HUES64 (cell line): Measurements from ENCODE around the gene RPL11.
A peak's percentile ranks its signal among the peaks of the same experiment; 100 is the strongest.
"Not testable (repeated sequence)": the region's sequence is repeated elsewhere in the genome, so short reads cannot be mapped to it uniquely, and the experiment has no call there.

Experiments
- H3K27ac ChIP-seq: 2 replicates; pipeline ENCODE4 v1.7.0; 2013; ENCODE audit warnings: low read depth, low read length, inconsistent platforms
- H3K27me3 ChIP-seq: 2 replicates; pipeline ENCODE4 v1.6.1; 2013; ENCODE audit warnings: mild to moderate bottlenecking, low read length; ENCODE audit not compliant: insufficient read depth
- H3K36me3 ChIP-seq: 2 replicates; pipeline ENCODE4 v1.6.1; 2013; ENCODE audit warnings: mild to moderate bottlenecking, low read length; ENCODE audit not compliant: insufficient read depth
- H3K4me1 ChIP-seq: 2 replicates; pipeline ENCODE4 v1.6.1; 2013; ENCODE audit warnings: mild to moderate bottlenecking, low read length, moderate library complexity; ENCODE audit not compliant: insufficient read depth
- H3K4me3 ChIP-seq: 2 replicates; pipeline ENCODE4 v1.5.1; 2013; ENCODE audit warnings: mild to moderate bottlenecking, low read length, moderate library complexity
- H3K9ac ChIP-seq: 2 replicates; pipeline ENCODE4 v1.6.1; 2013; ENCODE audit warnings: mild to moderate bottlenecking, low read depth, low read length
- H3K9me3 ChIP-seq: 2 replicates; pipeline ENCODE4 v1.6.1; 2013; ENCODE audit warnings: low read depth, low read length; ENCODE audit not compliant: insufficient read depth
- WGBS: fragments of 150-250, 120-280 bp; methylation state at CpG from one replicate; pipeline ENCODE4 v1.1.7; 2013; ENCODE audit warnings: missing lambda C conversion rate; 5-methylcytosine and 5-hydroxymethylcytosine counted together

The RPL11 gene

DNA sequence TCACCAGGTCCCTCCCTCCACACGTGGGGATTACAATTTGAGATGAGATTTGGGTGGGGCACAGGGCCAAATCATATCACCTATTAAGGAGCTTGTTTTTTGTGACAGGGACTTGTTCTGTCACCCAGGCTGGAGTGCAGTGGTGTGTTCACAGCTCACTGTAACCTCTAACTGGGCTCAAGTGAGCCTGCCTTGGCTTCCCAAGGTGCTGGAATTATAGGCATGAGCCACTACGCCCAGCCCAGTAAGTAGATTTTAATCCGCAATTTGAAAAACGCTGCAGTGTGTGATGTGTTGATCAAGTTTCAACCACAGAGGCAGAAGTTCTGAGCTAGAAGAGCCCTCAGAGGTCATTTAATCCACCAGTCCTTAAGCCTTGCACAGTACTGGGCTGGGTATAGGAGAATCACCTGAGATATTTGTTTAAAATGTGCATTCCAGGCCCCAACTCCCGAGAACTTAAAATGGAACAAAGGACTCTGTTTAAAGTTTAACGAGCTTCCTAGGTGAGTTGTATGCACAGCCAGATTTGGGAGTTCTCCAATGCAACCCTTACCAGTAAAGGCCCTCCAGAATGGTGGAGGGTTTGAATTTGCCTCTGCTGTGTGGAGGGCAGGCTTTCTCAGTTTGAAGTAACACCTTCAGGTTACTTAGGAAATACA is 13.4 kb downstream of the RPL11 start:
- no peaks in the 10 kb centered on the region for H3K9me3 ChIP-seq
- H3K27me3 ChIP-seq: no peaks in the 10 kb centered on the region
- H3K4me3 ChIP-seq: no peak overlapping the region
- peaks cover 56% of the 10 kb centered on the region for H3K36me3 ChIP-seq
- peak overlapping the region; percentile 35; the same call in 1 of the 2 replicates for H3K27ac ChIP-seq
- WGBS: 93% methylated on average over 6 of the region's 6 CpGs
- no peaks in the 10 kb centered on the region for H3K4me1 ChIP-seq
- H3K9ac ChIP-seq: no peak overlapping the region

DNA sequence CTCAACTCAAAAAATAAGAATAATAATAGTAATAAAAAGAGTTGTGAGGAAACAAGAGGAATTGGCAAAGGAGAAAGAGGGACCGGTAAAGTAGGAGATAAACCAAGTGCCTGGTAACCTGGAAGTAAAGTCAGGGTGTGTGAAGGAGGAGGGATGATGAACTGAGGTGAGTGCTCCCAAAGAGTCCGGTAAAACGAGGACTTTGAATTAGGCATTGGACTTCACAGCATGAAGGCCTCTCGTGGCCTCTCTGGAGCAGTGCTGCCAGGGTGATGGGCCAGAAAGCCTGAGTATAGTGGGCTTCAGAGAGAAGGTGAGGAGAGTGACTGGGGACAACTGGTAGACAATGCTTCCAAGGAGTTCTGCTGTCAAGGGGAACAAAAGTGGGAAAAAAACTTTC is 17.6 kb downstream of the RPL11 start:
- Histone ChIP-seq H3K9ac (no peak overlapping the region), H3K4me1 (no peaks in the 10 kb centered on the region), H3K4me3 (no peak overlapping the region), H3K27ac (no peak overlapping the region), H3K27me3 (no peaks in the 10 kb centered on the region), H3K9me3 (no peaks in the 10 kb centered on the region), H3K36me3 (peaks cover 25% of the 10 kb centered on the region)
- 91% methylated on average over 4 of the region's 4 CpGs for WGBS

DNA sequence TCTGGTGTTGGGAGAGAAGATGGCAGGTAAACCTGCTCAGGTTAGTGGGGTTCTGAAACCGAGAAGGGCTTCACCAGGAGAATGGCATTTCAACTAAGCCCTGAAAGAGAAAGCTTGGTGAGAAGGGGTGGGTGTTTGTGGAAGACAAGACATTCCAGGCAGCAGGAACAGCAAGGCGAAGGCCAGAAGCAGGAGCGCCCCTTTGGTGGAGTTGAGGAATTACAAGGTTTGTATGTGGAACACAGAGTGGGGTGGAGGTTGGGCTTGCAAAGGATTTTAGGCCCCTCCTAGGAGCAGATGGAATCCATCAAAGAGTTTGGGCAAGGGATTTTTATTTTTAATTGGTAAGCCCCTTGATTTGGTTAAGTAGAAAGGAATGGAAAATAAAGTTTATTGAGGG is 26.9 kb downstream of the RPL11 start:
- 14% methylated on average over 3 of the region's 3 CpGs for WGBS

DNA sequence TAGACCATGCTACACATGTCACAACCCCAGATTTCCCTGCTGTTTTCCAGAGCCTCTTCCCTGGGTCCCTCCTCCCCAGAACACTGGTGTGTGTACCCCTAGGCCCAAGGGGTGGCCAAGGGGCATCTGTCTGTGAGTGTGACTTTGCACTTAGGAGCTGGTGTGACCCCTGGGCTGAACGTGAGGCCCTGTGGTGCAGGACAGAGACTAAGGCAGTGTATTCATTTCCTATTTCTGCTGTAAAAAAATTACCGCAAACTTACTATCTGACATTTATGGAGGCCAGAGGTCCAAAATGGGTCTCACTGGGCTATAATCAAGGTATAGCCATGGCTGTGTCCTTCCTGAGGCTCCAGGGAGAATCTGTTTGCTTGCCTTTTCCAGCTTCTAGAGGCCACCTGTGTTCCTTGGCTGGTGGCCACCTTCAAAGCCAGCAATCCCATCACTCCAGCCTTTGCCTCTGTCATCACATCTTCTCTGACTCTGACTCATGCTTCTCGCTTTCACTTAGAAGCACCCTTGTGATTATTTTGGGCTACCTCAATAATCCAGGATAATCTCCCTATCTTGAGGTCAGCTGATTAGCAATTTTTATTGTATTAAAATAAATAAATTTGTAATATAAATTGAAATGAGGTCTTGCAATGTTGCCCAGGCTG is 27.7 kb downstream of the RPL11 start:
- no peaks in the 10 kb centered on the region for H3K27me3 ChIP-seq
- H3K4me1 ChIP-seq: peaks cover 4% of the 10 kb centered on the region; the same call in 1 of the 2 replicates
- 92% methylated on average over 3 of the region's 3 CpGs for WGBS
- H3K9me3 ChIP-seq: no peaks in the 10 kb centered on the region
- H3K36me3 ChIP-seq: no peaks in the 10 kb centered on the region
- no peak overlapping the region for H3K9ac ChIP-seq
- no peak overlapping the region for H3K4me3 ChIP-seq
- no peak overlapping the region for H3K27ac ChIP-seq

More for the DNA sequence above, 26.9 kb downstream of the RPL11 start:
- H3K4me1 ChIP-seq: peaks cover 4% of the 10 kb centered on the region; the same call in 1 of the 2 replicates
- no peaks in the 10 kb centered on the region for H3K36me3 ChIP-seq
- H3K9ac ChIP-seq: no peak overlapping the region
- no peak overlapping the region for H3K27ac ChIP-seq
- no peaks in the 10 kb centered on the region for H3K9me3 ChIP-seq
- no peak overlapping the region for H3K4me3 ChIP-seq
- H3K27me3 ChIP-seq: no peaks in the 10 kb centered on the region

DNA sequence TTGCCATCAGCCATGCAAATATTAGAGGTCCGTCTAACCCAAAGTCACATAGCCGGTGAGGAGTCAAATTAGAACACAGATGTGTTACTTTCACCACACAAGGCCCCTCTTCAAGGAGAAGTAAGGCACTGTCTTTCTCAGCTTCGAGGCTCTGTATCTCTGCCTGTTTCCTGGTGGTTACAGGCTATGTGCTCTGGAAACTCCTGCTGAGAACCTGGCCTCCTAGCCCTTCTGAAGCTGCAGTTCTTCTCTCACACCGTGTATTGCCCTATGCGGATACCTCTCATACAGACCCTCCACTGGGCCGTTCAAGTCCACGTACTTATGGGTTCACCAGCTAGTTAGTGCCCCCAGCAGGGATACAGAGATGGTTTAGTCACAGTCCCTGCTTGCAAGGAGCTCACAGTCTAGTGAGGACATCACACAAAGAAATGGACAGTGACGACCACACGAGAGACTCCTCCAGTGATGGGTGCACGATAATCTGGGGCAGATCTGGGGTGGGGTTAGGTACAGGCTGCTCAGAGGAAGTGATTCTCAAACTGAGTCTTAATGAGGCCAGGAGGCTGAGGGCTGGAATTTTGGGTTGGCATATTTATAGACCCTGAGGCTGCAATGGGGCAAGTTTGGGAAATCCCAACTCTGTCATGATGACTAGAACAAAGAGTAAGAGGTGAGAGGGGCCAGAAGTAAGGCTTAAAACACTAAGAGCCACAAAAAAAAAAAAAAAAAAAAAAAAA is 28.8 kb downstream of the RPL11 start:
- Histone ChIP-seq H3K4me1 (peaks cover 4% of the 10 kb centered on the region; the same call in 1 of the 2 replicates), H3K36me3 (no peaks in the 10 kb centered on the region), H3K27me3 (no peaks in the 10 kb centered on the region), H3K9me3 (no peaks in the 10 kb centered on the region), H3K4me3 (no peak overlapping the region), H3K27ac (no peak overlapping the region), H3K9ac (no peak overlapping the region)
- 94% methylated on average over 10 of the region's 10 CpGs for WGBS

DNA sequence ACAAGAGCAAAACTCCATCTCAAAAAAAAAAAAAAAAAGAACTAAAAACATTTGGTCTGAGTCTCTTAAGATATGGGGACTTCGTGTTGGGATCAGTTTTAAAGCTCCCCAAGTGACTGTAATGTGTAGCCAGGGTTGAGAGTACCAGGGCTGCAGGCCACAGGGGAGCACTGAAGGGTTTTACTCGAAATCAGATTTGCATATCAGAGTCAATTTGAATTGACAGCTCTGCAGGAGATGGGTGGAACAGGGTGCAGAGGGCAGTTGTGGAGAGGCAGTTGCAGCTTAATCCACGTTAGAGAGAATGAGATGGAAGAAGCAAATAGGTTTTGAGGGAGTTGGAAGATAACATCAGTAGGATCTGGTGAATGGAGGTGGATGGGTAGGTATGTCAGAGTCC is 31.0 kb downstream of the RPL11 start:
- no peaks in the 10 kb centered on the region for H3K9me3 ChIP-seq
- H3K9ac ChIP-seq: no peak overlapping the region
- H3K27ac ChIP-seq: no peak overlapping the region
- no peaks in the 10 kb centered on the region for H3K27me3 ChIP-seq
- H3K36me3 ChIP-seq: no peaks in the 10 kb centered on the region
- no peak overlapping the region for H3K4me3 ChIP-seq
- peaks cover 4% of the 10 kb centered on the region; the same call in 1 of the 2 replicates for H3K4me1 ChIP-seq
- 85% methylated on average over 3 of the region's 3 CpGs for WGBS

DNA sequence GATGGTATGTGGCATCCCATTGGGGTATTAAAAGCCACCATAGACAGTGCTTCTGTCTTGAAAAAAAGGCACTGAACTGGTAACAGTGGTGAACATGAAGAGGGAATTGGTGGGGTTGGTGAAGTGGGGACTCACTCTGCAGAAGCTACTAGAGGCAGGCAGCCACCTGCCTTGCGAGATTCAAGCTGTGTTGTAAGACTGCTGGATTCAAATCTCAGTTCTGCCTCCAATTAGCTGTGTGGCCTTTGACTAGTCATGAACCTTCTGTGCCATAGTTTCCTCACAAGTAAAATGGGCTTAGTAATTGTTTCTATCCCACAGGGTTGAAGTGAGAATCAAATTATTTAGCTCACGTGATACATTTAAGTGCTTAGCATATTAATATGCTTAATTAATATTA is 35.1 kb downstream of the RPL11 start:
- Histone ChIP-seq H3K27me3 (no peaks in the 10 kb centered on the region), H3K36me3 (no peaks in the 10 kb centered on the region), H3K27ac (no peak overlapping the region), H3K4me1 (no peaks in the 10 kb centered on the region), H3K4me3 (no peak overlapping the region), H3K9ac (no peak overlapping the region), H3K9me3 (no peaks in the 10 kb centered on the region)
- WGBS: 95% methylated on average over 1 of the region's 2 CpGs

DNA sequence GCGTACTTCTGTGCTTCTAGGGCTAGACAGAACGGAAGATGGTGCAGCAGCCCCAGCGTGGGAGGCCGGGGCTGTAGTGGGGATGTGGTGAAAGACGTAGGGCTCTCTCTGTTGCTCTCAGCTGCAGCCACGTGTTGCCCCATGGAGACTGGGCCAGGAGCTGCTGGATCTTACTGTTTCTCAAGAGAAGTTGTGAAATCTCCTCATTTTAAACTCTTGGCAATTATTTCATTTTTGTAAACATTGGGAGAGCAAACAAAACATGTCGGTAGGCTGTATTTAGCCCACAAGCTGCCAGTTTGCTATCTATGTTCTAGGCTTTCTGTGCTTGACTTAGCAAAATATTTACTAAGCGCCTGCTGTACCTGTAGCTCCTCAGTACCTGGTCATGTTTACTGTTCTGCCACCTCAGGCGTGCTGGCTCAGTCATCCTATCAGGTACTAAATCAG is 35.8 kb downstream of the RPL11 start:
- Histone ChIP-seq H3K9ac (no peak overlapping the region), H3K27me3 (no peaks in the 10 kb centered on the region), H3K27ac (no peak overlapping the region), H3K4me3 (no peak overlapping the region), H3K36me3 (no peaks in the 10 kb centered on the region), H3K4me1 (no peaks in the 10 kb centered on the region), H3K9me3 (no peaks in the 10 kb centered on the region)
- 89% methylated on average over 9 of the region's 9 CpGs for WGBS

DNA sequence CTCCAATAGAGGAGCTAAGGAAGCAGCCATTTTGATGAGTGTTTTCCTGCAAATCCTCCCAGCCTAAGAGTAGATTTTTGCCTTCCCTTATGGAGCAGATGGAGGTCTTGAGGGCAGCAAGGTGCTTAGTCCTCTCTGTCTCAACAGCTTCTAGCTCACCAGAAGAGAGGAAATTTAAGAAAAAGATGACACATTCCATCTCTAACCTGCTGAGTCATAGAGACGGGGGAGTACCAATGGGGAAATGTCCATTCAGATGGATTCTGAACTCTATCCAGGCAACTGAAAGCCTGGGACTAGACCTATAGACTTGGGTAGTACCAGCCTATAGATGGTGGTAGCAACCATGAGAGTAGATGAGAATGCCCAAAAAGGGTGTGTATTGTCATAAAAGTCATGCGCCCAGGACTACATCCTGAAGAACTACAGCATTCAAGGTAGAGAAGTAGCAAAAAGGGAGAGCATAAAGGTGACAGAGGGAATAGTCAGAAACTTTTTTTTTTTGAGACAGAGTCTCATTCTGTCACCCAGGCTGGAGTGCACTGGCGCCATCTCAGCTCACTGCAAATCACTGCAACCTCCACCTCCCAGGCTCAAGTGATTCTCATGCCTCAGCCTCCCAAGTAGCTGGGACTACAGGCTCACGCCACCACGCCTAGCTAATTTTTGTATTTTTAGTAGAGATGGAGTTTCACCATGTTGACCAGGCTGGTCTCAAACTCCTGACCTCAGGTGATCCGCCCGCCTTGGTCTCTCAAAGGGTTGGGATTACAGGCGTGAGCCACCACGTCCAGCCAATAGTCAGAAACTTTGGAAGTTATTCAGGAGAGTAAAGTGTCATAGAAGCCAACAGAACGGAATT is 41.0 kb downstream of the RPL11 start:
- no peaks in the 10 kb centered on the region for H3K27me3 ChIP-seq
- no peaks in the 10 kb centered on the region for H3K4me1 ChIP-seq
- H3K36me3 ChIP-seq: no peaks in the 10 kb centered on the region
- H3K27ac ChIP-seq: no peak overlapping the region
- 97% methylated on average over 10 of the region's 10 CpGs for WGBS
- no peaks in the 10 kb centered on the region for H3K9me3 ChIP-seq
- no peak overlapping the region for H3K4me3 ChIP-seq
- H3K9ac ChIP-seq: no peak overlapping the region

DNA sequence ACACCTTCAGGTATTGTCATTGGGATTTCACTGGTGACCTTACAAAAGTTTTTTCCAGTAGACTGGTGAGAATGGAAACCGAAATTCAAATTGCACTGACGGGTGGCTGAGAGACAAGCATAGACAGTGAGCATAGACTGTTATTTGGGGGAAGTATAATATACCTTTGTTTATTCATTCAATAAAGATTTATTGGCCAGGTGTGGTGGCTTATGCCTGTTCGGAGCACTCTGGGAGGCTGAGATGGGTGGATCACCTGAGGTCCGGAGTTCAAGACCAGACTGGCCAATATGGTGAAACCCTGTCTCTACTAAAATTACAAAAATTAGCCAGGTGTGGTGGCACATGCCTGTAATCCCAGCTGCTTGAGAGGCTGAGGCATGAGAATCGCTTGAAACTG is 41.7 kb downstream of the RPL11 start:
- not testable (repeated sequence) for H3K9me3 ChIP-seq, H3K36me3 ChIP-seq, H3K9ac ChIP-seq, H3K27ac ChIP-seq, H3K4me3 ChIP-seq, H3K4me1 ChIP-seq, H3K27me3 ChIP-seq
- 90% methylated on average over 5 of the region's 5 CpGs for WGBS
